Skeletal muscle satellite cell (primary cell): Measurements from ENCODE around the gene LCOR.

Experiments
- H3K27me3 ChIP-seq: 2 replicates; pipeline ENCODE4 v1.7.0; 2013; ENCODE audit warnings: low read length; ENCODE audit not compliant: control insufficient read depth, insufficient read depth
- H3K36me3 ChIP-seq: 2 replicates; pipeline ENCODE4 v1.7.0; 2013; ENCODE audit warnings: mild to moderate bottlenecking, control low read depth, low read length; ENCODE audit not compliant: insufficient read depth
- H3K4me1 ChIP-seq: 2 replicates; pipeline ENCODE4 v1.7.0; 2013; ENCODE audit warnings: low read length; ENCODE audit not compliant: control insufficient read depth, insufficient read depth
- H3K4me2 ChIP-seq: 2 replicates; pipeline ENCODE4 v1.7.0; 2013; ENCODE audit warnings: mild to moderate bottlenecking, low read length
- H3K4me3 ChIP-seq: 2 replicates; pipeline ENCODE4 v1.7.0; 2013; ENCODE audit warnings: low read length
- H3K9ac ChIP-seq: 2 replicates; pipeline ENCODE4 v1.7.0; 2013; ENCODE audit warnings: mild to moderate bottlenecking, low read depth, low read length, moderate library complexity
- H3K9me3 ChIP-seq: replicated peaks from 2 replicates; pipeline ENCODE4 v1.7.0; 2013; ENCODE audit warnings: mild to moderate bottlenecking, control low read depth, low read length

Gene LCOR

DNA sequence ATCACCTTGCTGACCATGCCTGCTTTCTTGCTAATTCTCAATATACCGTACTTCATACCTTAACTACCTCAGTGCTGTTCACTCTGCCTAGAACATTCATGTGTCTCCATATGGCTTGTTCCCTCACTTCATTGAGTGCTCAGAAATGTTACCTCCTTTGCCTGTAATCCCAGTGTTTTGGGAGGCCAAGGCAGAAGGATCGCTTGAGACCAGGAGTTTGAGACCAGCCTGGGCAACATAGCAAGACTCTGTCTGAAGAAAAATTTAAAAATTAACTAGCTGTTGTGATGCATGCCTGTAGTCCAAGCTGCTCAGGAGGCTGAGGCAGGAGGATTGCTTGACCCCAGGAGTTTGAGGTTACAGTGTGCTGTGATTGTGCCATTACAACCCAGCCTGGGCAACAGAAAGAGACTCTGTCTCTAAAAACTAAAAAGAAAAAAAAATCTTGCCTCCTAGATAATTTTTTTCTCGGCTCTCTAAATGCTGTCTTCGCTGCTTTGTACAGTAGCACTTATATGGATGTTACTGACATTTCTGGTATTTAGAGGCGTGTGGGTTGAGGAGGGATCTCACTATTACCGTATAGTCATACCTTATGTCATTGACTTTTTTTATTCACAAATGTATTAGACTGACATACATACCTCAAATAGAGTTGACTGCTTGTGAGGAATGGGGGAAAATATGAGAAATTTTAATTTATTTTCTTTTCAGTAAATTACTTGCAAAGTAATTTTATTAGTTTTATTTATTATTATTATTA lies 63.7 kb downstream of the LCOR start:
- Histone ChIP-seq H3K4me1 (no peaks in the 10 kb centered on the region), H3K9ac (no peak overlapping the region), H3K27me3 (no peaks in the 10 kb centered on the region), H3K36me3 (no peaks in the 10 kb centered on the region), H3K9me3 (no peaks in the 10 kb centered on the region), H3K4me3 (no peak overlapping the region), H3K4me2 (no peak overlapping the region)

DNA sequence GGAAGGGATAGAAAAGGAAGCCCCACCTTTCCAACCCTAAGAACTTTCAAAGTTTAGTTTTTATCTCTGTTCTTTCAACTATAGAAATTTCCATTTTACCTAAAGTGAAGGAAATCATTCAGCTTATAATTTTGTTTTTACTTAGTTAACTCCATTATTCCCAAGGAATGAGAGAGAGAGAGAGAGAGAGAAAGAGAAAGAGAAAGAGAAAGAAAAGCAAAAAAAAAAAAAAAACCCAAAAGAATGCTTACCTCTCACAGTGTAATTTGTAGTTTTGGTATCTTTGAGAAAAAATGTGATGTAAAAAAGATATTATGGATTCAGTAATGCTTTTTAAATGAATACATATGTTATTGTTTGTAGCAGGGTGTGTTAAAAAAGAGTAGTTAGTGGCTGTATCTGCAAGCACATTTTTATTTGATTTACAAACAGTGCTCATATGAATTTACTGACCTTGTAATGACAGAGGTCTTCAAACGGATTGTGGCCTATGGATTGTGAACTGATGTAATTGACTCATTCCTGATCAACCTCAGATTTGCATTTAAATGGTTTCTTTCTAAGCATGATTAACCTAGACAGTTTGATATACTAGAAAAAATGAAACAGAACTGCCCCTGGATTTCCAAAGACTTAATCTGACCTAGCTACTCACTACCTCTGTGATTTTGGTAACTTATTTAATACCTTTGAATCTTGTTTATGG lies 64.9 kb downstream of the LCOR start:
- H3K4me3 ChIP-seq, result no peak overlapping the region
- no peaks in the 10 kb centered on the region for H3K36me3 ChIP-seq
- H3K9ac ChIP-seq, result no peak overlapping the region
- H3K4me2 ChIP-seq, result no peak overlapping the region
- no peaks in the 10 kb centered on the region for H3K4me1 ChIP-seq
- H3K27me3 ChIP-seq, result no peaks in the 10 kb centered on the region
- no peaks in the 10 kb centered on the region for H3K9me3 ChIP-seq

DNA sequence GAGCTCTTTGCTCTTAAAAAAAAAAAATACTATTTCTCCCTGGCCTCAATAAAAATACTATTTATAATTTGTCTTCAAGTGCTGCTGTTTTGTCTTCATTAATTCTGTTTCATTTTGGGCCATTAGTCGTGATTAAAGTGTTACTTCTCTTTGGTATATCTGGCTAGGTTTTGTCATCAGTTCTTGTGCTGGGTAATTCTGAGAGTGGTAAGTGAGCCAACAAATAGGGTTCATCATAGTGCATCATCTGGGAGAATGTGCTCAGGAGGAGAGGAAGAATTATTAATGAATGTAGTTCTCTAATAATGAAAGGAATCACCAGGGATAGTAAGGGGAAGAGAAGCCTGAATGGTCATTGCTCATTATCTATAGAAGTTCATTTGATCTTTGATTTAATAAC lies 70.0 kb downstream of the LCOR start:
- no peaks in the 10 kb centered on the region for H3K9me3 ChIP-seq
- H3K4me1 ChIP-seq, result peaks cover 3% of the 10 kb centered on the region
- H3K9ac ChIP-seq, result no peak overlapping the region
- no peak overlapping the region for H3K4me3 ChIP-seq
- no peaks in the 10 kb centered on the region for H3K36me3 ChIP-seq
- H3K27me3 ChIP-seq, result no peaks in the 10 kb centered on the region
- H3K4me2 ChIP-seq, result no peak overlapping the region

DNA sequence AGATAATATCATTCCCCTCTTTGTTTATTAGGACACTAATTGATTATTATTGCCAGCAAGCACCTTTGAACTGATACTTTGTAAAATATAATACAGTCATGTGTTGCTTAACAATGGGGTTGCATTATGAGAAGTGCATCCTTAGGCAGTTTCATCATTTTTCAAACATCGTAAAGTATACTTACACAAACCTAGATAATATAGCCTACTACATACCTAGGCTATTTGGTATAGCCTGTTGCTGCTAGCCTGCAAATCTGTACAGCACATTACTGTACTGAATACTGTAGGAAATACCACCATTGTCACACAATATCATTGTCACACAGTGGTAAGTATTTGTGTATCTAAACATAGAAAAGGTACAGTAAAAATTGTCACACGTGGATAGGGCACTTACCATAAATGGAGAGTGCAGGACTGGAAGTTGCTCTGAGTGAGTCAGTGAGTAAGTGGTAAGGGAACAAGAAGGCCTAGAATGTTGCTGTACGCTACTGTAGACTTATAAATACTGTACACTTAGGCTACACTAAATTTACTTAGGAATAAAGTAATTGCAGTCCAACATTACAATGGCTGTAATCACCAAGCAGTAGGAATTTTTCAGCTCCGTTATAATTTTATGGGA lies 70.7 kb downstream of the LCOR start:
- Histone ChIP-seq H3K27me3 (no peaks in the 10 kb centered on the region), H3K4me1 (peaks cover 4% of the 10 kb centered on the region), H3K9ac (no peak overlapping the region), H3K36me3 (no peaks in the 10 kb centered on the region), H3K9me3 (no peaks in the 10 kb centered on the region), H3K4me3 (no peak overlapping the region), H3K4me2 (no peak overlapping the region)

DNA sequence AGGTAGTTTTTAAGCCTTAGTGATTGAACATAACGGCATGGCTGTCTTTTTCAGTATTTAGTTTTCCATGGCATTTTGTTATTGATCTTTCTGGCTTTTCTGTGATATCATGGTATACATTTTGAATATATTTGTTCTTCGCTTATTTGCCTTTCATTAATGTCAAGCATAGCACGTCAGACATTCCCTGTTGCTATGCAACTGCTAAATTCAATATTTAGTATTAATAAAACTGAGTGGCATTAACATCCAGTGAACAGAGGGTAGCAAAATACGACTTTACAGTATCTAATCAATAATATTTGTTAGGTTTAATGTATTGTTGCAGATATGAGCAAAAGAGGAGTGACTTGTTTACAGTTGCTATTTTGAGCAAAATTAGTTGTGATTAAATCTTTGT lies 72.5 kb downstream of the LCOR start:
- Histone ChIP-seq H3K4me1 (peaks cover 4% of the 10 kb centered on the region), H3K9ac (no peak overlapping the region), H3K4me3 (no peak overlapping the region), H3K36me3 (peaks cover 3% of the 10 kb centered on the region), H3K27me3 (no peaks in the 10 kb centered on the region), H3K9me3 (no peaks in the 10 kb centered on the region), H3K4me2 (no peak overlapping the region)

DNA sequence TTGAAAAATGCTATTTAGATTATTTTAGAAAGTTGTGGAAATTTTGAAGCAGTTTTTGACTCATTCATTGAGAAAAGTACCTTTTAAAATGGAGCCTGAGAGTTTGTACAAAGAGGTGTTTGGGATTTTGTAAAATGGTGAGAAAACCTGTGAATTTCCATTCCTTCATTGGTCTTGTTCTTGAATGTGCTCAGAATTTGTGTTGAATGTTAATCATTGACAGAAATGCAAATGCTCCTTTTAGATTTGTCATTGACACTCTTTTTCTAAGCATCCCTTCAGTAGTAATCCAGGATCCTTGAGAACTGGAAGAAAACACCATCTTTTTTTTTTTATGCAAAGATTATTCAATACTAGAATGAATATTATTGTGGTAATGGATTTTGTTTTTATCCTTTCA lies 74.8 kb downstream of the LCOR start:
- peaks cover 7% of the 10 kb centered on the region for H3K36me3 ChIP-seq

DNA sequence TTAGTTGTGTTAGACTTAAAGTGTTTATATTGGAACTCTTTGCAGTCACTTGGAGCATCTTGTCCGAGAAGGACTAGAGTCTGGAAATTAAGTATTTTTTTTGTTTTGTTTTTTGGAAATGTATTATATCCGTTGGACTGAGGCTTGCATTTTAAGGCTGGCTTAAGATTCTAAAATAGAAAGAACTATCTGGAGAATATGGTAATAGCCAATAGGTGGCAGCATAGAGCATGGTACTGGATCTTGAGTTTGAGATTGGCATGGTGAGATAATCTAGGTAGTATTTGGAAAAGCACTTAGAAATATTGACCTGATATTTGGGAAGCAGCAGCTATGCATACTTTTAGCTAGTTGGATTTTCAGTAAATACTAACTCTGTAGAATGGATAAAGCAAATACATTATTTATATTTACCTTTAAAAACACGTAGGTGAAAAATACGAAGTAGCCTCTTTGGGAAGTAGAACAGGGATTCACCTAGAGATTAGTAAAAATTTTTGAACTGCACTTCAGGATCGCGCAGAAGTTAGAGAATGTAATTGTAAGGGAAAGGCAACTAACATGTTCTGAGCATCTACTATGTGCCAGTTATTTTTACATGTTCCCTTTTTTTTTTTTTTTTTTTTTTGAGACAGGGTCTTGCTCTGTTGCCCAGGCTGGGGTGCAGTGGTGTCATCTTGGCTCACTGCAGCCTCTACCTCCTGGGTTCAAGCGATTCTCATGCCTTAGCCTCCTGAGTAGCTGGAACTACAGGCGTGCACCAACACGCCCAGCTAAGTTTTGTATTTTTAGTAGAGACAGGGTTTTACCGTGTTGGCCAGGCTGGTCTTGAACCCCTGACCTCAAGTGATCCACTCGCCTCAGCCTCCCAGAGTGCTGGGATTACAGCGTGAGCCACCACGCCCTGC lies 78.6 kb downstream of the LCOR start:
- no peak overlapping the region for H3K9ac ChIP-seq
- H3K36me3 ChIP-seq, result peaks cover 18% of the 10 kb centered on the region
- no peaks in the 10 kb centered on the region for H3K9me3 ChIP-seq
- H3K4me3 ChIP-seq, result no peak overlapping the region
- H3K27me3 ChIP-seq, result no peaks in the 10 kb centered on the region
- no peak overlapping the region for H3K4me2 ChIP-seq
- H3K4me1 ChIP-seq, result peaks cover 4% of the 10 kb centered on the region

More for the DNA sequence above, 74.8 kb downstream of the LCOR start:
- Histone ChIP-seq H3K4me1 (peaks cover 4% of the 10 kb centered on the region), H3K4me2 (no peak overlapping the region), H3K9ac (no peak overlapping the region), H3K4me3 (no peak overlapping the region), H3K27me3 (no peaks in the 10 kb centered on the region), H3K9me3 (no peaks in the 10 kb centered on the region)

DNA sequence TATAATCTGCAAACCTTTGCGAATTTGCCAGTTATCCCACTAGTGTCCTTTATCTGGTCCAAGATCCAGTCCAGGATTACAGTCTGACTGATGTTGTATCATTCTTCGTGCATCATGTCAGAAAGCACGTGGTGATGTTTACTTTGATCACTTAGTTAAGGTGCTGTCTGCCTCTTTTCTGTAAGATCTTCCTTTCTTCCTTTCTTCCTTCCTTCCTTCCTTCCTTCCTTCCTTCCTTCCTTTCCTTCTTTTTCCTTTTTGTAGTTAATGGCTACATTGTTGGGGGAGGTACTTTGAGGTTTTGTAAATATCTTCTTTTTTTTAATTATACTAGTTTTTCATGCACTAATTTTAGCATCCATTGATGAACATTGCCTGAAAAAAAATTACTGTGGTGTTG lies 80.3 kb downstream of the LCOR start:
- Histone ChIP-seq H3K4me3 (no peak overlapping the region), H3K4me1 (no peaks in the 10 kb centered on the region), H3K9me3 (no peaks in the 10 kb centered on the region), H3K9ac (no peak overlapping the region), H3K36me3 (peaks cover 19% of the 10 kb centered on the region), H3K4me2 (no peak overlapping the region), H3K27me3 (no peaks in the 10 kb centered on the region)

DNA sequence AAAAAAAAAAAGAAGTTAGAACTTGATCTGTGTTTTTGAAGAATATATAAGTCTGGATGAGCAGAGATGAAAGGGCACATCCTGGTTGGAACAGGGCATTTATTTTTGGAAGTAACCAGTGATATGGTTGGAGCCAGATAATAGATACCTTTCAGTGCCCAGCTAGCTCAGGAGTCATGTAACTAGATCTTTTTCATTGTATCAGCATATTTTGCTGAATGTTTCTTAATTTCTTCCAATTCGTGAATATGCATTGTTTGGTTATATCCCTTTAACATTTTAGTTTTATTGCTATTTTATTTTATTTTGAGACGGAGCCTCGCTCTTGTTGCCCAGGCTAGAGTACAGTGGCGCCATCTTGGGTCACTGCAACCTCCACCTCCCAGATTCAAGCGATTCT lies 81.8 kb downstream of the LCOR start:
- no peaks in the 10 kb centered on the region for H3K9me3 ChIP-seq
- peaks cover 19% of the 10 kb centered on the region for H3K36me3 ChIP-seq

DNA sequence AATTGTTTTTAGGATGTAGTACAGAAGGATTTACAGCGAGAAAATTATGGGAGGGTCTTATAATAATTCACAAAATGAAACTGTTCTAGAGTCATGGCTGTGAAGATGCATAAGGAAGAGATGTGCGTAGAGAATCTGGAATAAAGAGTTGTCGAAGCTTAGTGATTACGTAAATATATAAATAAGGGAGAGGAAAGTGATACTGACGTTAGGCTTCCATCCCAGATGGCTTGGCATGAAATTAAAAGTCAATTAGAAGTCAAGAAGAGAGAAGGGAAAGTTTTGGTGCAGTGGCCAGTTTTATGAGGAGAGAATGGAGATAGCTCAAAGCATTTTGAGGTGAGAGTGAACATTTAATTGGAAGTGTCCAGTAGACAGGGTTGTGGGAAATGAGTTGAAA lies 85.5 kb downstream of the LCOR start:
- H3K9ac ChIP-seq, result no peak overlapping the region
- no peaks in the 10 kb centered on the region for H3K27me3 ChIP-seq
- no peaks in the 10 kb centered on the region for H3K9me3 ChIP-seq
- no peak overlapping the region for H3K4me3 ChIP-seq
- H3K4me2 ChIP-seq, result no peak overlapping the region
- H3K4me1 ChIP-seq, result no peaks in the 10 kb centered on the region
- peaks cover 12% of the 10 kb centered on the region for H3K36me3 ChIP-seq

More for the DNA sequence above, 81.8 kb downstream of the LCOR start:
- H3K9ac ChIP-seq, result no peak overlapping the region
- H3K4me2 ChIP-seq, result no peak overlapping the region
- H3K4me3 ChIP-seq, result no peak overlapping the region
- H3K27me3 ChIP-seq, result no peaks in the 10 kb centered on the region
- no peaks in the 10 kb centered on the region for H3K4me1 ChIP-seq
